WERI-Rb-1 (cell line): ENCODE measurements around the gene KCNIP4.

Source experiments
- DNase-seq: peaks from one replicate; pipeline ENCODE4 v3.0.0-alpha.2; 2020
- H3K27ac ChIP-seq: fragments of 250-450 bp; sonication (Bioruptor Pico); 2 replicates; pipeline ENCODE4 v1.5.1; 2020; ENCODE audit warnings: mild to moderate bottlenecking, moderate library complexity
- H3K27me3 ChIP-seq: fragments of 250-450 bp; sonication (Bioruptor Pico); 2 replicates; pipeline ENCODE4 v1.5.1; 2021; ENCODE audit warnings: mild to moderate bottlenecking, low read depth, moderate library complexity; ENCODE audit not compliant: insufficient read depth, severe bottlenecking
- H3K36me3 ChIP-seq: fragments of 250-450 bp; sonication (Bioruptor Pico); 2 replicates; pipeline ENCODE4 v1.5.1; 2020; ENCODE audit warnings: mild to moderate bottlenecking, moderate library complexity
- H3K4me3 ChIP-seq: 2 replicates; pipeline ENCODE4 v1.5.1; 2011; ENCODE audit warnings: low read depth, mild to moderate bottlenecking, control low read depth, low read length
- H3K9me3 ChIP-seq: fragments of 250-450 bp; sonication (Bioruptor Pico); 2 replicates; pipeline ENCODE4 v1.5.1; 2021; ENCODE audit warnings: mild to moderate bottlenecking, moderate library complexity; ENCODE audit not compliant: severe bottlenecking
- CTCF ChIP-seq: IDR thresholded peaks from 2 replicates; pipeline ENCODE4 v1.5.1; 2011; ENCODE audit warnings: low read depth, mild to moderate bottlenecking, control low read depth, inconsistent platforms, low read length

The KCNIP4 gene

GRCh38 chr4:21102667-21103066 lies 845.9 kb downstream of the KCNIP4 start:
- Histone ChIP-seq H3K36me3 (no peaks in the 10 kb centered on the region), H3K27ac (no peak overlapping the region), H3K4me3 (no peak overlapping the region), H3K9me3 (no peaks in the 10 kb centered on the region), H3K27me3 (no peaks in the 10 kb centered on the region)
- TF ChIP-seq CTCF: no peak
- DNase-seq: no peak

- Histone ChIP-seq H3K36me3 (no peaks in the 10 kb centered on the region), H3K9me3 (no peaks in the 10 kb centered on the region), H3K27ac (no peak overlapping the region), H3K4me3 (no peak overlapping the region), H3K27me3 (no peaks in the 10 kb centered on the region)
- DNase-seq: no peak
- TF ChIP-seq CTCF: no peak
These were observed 850.7 kb downstream of the KCNIP4 start for GRCh38 chr4:21097865-21098264.

- Histone ChIP-seq H3K27ac (no peak overlapping the region), H3K4me3 (no peak overlapping the region), H3K9me3 (no peaks in the 10 kb centered on the region), H3K27me3 (no peaks in the 10 kb centered on the region), H3K36me3 (no peaks in the 10 kb centered on the region)
- no peak for DNase-seq
- no peak for TF ChIP-seq CTCF
These were observed 851.5 kb downstream of the KCNIP4 start for GRCh38 chr4:21097026-21097425.

GRCh38 chr4:21092531-21092930 lies 856.0 kb downstream of the KCNIP4 start:
- no peaks in the 10 kb centered on the region for H3K9me3 ChIP-seq
- no peak for DNase-seq
- no peak overlapping the region for H3K4me3 ChIP-seq
- H3K27me3 ChIP-seq: no peaks in the 10 kb centered on the region
- no peaks in the 10 kb centered on the region for H3K36me3 ChIP-seq
- TF ChIP-seq CTCF: no peak
- H3K27ac ChIP-seq: no peak overlapping the region

- DNase-seq: no peak
- TF ChIP-seq CTCF: no peak
These were observed 858.4 kb downstream of the KCNIP4 start for GRCh38 chr4:21090094-21090666.

GRCh38 chr4:21083413-21083812 lies 865.2 kb downstream of the KCNIP4 start:
- Histone ChIP-seq H3K9me3 (peaks cover 4% of the 10 kb centered on the region), H3K4me3 (no peak overlapping the region), H3K27ac (no peak overlapping the region), H3K36me3 (no peaks in the 10 kb centered on the region), H3K27me3 (no peaks in the 10 kb centered on the region)
- no peak for DNase-seq
- TF ChIP-seq CTCF: no peak

More at GRCh38 chr4:21090094-21090666, 858.4 kb downstream of the KCNIP4 start:
- Histone ChIP-seq H3K4me3 (no peak overlapping the region), H3K36me3 (no peaks in the 10 kb centered on the region), H3K9me3 (no peaks in the 10 kb centered on the region), H3K27me3 (no peaks in the 10 kb centered on the region), H3K27ac (no peak overlapping the region)
